ENCODE measurements around the gene LAMP2.

Gene LAMP2

DNA sequence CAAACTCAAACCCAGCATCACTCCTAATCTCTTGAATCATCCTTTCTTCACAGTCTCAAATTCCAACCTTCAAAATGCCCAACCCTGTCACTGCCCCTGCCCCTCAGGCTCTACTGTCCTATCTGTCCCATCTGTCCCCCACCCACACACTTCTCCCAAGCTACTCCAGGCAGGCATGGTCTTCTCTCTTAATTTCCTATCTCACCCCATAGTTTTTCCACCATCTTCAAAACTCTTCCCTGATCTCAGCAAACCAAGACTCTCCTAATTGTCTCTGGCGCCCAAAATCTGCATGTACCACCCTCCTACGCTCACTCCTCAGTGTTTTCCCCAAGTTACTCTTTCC, 644 bp downstream of the LAMP2 start:
- no peak for TF ChIP-seq ZFX (IDR thresholded peaks at IDR 0.05)
- H3K27ac ChIP-seq = peak overlapping the region; percentile 88

DNA sequence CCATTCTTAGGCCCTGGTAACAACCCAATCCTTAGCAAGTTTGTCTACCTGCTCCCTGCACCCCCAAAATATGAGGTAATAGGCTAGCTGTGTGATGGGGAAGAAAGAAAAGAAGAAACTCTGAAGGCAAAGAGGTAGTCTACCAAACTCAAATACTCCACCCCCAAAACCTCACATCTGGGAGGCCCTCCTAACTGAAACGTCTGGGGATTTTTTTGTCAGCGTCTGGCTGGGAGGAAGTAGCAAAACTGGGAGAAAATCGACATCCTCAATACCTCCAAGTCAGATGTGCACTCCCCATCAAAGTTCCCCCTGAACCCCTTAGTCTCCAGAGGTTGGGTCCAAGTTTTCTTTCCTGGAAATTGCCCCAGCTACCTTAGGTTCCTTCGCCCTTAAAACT, 1.0 kb downstream of the LAMP2 start:
- peak overlapping the region; percentile 88 for H3K27ac ChIP-seq
- no peak for TF ChIP-seq ZFX (IDR thresholded peaks at IDR 0.05)
- TF ChIP-seq, protein P1, sequence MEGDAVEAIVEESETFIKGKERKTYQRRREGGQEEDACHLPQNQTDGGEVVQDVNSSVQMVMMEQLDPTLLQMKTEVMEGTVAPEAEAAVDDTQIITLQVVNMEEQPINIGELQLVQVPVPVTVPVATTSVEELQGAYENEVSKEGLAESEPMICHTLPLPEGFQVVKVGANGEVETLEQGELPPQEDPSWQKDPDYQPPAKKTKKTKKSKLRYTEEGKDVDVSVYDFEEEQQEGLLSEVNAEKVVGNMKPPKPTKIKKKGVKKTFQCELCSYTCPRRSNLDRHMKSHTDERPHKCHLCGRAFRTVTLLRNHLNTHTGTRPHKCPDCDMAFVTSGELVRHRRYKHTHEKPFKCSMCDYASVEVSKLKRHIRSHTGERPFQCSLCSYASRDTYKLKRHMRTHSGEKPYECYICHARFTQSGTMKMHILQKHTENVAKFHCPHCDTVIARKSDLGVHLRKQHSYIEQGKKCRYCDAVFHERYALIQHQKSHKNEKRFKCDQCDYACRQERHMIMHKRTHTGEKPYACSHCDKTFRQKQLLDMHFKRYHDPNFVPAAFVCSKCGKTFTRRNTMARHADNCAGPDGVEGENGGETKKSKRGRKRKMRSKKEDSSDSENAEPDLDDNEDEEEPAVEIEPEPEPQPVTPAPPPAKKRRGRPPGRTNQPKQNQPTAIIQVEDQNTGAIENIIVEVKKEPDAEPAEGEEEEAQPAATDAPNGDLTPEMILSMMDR (conservative IDR thresholded peaks at IDR 0.05) = no peak

DNA sequence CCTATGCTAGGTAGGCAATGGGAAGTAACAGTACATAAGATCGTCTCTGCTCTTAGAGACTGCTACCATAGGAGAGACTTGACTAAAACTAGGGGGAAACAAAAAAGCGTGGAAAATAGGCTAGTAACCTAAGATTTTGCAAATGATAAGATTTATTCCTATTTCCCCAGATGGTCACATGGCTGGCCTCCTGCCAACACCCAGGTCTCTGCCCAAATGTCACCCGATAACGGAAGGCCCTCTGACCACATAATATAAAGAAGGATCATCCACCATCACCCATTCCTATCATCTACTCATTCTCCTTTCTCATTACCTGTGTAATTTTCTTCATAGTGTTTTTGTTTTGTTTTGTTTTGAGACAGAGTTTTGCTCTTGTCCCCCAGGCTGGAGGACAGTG, 4.7 kb downstream of the LAMP2 start:
- H3K27ac ChIP-seq = peak overlapping the region; percentile 23; the same call in 1 of the 2 replicates
- TF ChIP-seq, protein P1 (conservative IDR thresholded peaks at IDR 0.05) = no peak
- TF ChIP-seq ZFX (IDR thresholded peaks at IDR 0.05) = no peak

DNA sequence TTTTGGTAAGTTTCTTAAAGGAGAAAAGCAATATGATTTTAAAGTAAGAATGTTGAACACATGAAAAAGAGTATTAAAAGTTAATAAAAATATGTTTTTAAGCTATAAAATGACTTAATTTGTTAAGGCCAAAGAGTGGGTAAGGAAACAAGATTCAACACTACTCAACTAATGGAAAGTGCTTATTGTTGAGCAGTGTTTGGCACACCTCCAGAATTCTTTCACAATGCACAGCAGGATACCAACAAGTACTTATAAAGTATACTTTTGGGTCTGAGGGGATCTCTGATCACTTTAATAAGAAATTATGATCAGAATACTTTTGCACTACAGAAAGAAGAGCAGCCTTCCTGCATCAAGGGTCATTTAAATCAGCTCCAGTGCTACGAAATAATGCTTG, 5.9 kb downstream of the LAMP2 start:
- TF ChIP-seq, protein P1 (conservative IDR thresholded peaks at IDR 0.05) = no peak
- no peak for TF ChIP-seq ZFX (IDR thresholded peaks at IDR 0.05)
- H3K27ac ChIP-seq = no peak overlapping the region

DNA sequence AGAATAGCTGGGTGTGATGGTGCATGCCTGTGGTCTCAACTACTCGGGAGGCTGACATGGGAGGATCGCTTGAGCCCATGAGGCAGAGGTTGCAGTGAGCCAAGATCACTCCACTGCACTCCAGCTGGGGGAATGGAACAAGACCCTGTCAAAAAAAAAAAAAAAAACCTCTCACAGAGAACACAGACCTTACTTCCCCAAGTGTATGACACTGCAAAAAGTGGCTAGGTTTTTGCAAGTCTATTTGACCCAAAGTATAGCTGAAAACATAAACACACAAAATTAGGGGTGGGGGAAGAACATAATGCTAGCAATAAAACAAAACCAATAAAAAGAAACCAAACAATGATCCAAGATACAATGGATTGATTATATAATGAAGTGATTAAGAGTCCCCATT, 6.7 kb downstream of the LAMP2 start:
- H3K27ac ChIP-seq = peak overlapping the region; percentile 75
- TF ChIP-seq, protein P1 (conservative IDR thresholded peaks at IDR 0.05) = no peak
- TF ChIP-seq ZFX (IDR thresholded peaks at IDR 0.05) = no peak

DNA sequence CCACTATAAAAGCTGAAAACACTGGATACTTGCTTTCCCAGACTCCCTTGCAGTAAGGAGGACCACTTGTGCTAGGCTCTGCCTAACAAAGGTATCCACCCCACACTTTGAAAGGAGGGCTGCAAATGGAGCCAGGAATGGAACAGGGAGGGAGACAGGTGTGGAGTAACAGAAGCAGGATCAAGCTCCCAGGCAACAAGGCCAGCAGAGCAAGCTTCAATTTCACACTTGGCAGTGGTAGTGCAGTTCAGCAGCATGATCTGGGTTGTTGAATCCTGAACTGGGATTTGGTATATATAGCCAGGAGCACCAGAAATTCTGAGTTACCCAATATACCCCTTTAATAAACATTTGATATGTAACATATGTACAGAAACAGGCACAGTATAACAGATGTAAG, 9.8 kb downstream of the LAMP2 start:
- TF ChIP-seq, protein P1 (conservative IDR thresholded peaks at IDR 0.05) = no peak
- no peak for TF ChIP-seq ZFX (IDR thresholded peaks at IDR 0.05)

DNA sequence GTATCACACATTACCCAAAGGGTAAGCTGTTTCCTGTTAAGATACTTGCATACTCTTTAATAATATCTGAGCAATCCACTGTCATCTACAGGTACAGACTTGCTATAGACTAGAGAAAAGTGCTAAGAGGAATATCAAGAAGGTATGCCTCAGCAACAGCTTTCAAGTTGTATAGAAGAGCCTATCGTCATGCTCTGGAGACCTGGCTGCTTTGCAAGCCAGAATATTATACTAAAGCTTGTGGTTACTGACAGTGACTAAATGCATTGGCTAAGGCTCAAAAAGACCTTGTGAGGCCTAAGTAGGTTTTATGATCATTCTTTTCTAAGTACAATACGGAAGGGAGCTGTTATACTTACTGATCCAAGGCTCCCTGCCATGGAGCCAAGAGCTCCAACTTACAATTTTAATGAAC, 11.3 kb downstream of the LAMP2 start:
- TF ChIP-seq, protein P1 (conservative IDR thresholded peaks at IDR 0.05) = no peak
- TF ChIP-seq ZFX (IDR thresholded peaks at IDR 0.05) = no peak
- no peak overlapping the region for H3K27ac ChIP-seq

More for the DNA sequence above, 9.8 kb downstream of the LAMP2 start:
- no peak overlapping the region for H3K27ac ChIP-seq

DNA sequence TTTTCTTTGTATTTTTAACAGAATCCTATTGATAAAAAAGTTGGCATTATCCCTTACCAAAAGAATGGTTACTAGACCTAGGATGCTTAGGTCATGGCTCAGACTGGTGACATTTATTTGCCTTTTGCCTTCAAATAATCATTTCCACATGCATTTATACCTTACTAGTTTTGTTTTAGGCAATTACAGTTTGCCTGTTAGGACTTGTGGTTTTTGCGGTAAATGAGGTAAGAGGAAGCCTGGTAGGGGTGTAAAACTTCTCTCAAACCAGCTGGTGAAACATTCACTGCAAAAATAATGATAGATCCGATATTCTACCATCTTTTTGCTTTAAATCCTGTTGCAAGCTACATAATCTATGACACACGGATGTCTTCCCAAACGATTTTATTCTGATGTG, 12.1 kb downstream of the LAMP2 start:
- no peak overlapping the region for H3K27ac ChIP-seq
- no peak for TF ChIP-seq ZFX (IDR thresholded peaks at IDR 0.05)
- TF ChIP-seq, protein P1 (conservative IDR thresholded peaks at IDR 0.05) = no peak
